22Rv1 (cell line): ENCODE data around the gene LZTS2.
A peak's percentile ranks its signal among the peaks of the same experiment; 100 is the strongest.
"Not testable (repeated sequence)": the region's sequence is repeated elsewhere in the genome, so short reads cannot be mapped to it uniquely, and the experiment has no call there.

Experiments used
- H3K27ac ChIP-seq: fragments of 450-650 bp; 2 replicates; pipeline ENCODE4 v1.5.1; 2017
- ZFX ChIP-seq: fragments of 450-650 bp; IDR thresholded peaks from 2 replicates; pipeline ENCODE4 v1.6.1; 2017; ENCODE audit warnings: antibody characterized with exemption, borderline replicate concordance
- TF ChIP-seq, protein P1 (sequence below): fragments of 450-650 bp; IDR thresholded peaks from 2 replicates; pipeline ENCODE4 v1.5.1; 2017; ENCODE audit warnings: mild to moderate bottlenecking

The LZTS2 gene

DNA sequence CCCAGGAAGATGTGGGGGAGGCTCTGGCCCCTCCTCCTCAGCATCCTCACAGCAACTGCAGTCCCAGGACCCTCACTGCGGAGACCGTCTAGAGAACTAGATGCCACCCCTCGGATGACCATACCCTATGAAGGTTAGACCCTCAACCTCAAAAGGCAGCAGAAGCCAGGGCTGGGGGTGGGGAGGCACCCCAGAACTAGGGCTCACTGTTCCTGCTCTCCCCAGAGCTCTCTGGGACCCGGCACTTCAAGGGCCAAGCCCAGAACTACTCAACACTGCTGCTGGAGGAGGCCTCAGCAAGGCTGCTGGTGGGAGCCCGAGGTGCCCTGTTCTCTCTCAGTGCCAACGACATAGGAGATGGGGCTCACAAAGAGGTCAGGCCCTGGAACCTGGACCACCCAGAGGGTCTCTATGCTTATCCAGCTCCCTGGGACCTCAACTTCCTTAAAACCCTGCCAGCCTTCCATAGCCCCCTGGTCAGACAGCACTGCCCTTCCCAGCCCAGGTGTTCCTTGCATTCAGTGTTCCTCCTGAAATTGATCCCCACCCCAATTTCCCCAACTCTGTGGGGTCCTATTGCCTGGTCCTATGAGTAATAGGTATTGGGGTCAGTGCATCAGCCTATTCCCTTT, 26.6 kb upstream of the LZTS2 start:
- TF ChIP-seq, protein P1, sequence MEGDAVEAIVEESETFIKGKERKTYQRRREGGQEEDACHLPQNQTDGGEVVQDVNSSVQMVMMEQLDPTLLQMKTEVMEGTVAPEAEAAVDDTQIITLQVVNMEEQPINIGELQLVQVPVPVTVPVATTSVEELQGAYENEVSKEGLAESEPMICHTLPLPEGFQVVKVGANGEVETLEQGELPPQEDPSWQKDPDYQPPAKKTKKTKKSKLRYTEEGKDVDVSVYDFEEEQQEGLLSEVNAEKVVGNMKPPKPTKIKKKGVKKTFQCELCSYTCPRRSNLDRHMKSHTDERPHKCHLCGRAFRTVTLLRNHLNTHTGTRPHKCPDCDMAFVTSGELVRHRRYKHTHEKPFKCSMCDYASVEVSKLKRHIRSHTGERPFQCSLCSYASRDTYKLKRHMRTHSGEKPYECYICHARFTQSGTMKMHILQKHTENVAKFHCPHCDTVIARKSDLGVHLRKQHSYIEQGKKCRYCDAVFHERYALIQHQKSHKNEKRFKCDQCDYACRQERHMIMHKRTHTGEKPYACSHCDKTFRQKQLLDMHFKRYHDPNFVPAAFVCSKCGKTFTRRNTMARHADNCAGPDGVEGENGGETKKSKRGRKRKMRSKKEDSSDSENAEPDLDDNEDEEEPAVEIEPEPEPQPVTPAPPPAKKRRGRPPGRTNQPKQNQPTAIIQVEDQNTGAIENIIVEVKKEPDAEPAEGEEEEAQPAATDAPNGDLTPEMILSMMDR = no peak
- no peak for TF ChIP-seq ZFX
- H3K27ac ChIP-seq = peak overlapping the region; percentile 77; the same call in 1 of the 2 replicates

GRCh38 chr10:100975397-100975796, 24.2 kb upstream of the LZTS2 start:
- H3K27ac ChIP-seq = not testable (repeated sequence)

- H3K27ac ChIP-seq = no peak overlapping the region
- TF ChIP-seq, protein P1 = no peak
- TF ChIP-seq ZFX = no peak
These were observed 22.7 kb upstream of the LZTS2 start for GRCh38 chr10:100976906-100977305.

DNA sequence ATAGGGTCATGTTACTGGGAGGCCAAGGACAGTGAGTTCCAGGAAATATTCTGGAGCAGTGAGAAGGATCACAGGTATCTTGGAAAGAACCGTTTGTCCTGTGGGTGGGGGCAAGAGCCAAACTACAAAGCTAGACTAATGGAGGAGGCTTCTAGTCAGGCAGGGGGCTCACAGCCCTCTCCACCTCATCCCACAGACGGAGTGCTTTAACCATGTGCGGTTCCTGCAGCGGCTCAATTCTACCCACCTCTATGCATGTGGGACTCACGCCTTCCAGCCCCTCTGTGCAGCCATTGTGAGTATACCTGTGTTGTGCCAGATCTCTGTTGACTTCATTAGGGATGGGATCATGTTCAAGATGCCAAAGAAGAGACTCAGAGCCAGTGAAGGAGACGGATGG, 22.2 kb upstream of the LZTS2 start:
- TF ChIP-seq, protein P1 = no peak
- no peak for TF ChIP-seq ZFX
- no peak overlapping the region for H3K27ac ChIP-seq

- TF ChIP-seq, protein P1 = no peak
- TF ChIP-seq ZFX = no peak
- no peak overlapping the region for H3K27ac ChIP-seq
These were observed 21.3 kb upstream of the LZTS2 start for GRCh38 chr10:100978121-100978900.

- no peak overlapping the region for H3K27ac ChIP-seq
- no peak for TF ChIP-seq ZFX
- TF ChIP-seq, protein P1 = no peak
These were observed 20.8 kb upstream of the LZTS2 start for GRCh38 chr10:100978901-100979195.

GRCh38 chr10:100979791-100980272, 19.8 kb upstream of the LZTS2 start:
- TF ChIP-seq, protein P1 = no peak

More at GRCh38 chr10:100979791-100980272, 19.8 kb upstream of the LZTS2 start:
- no peak overlapping the region for H3K27ac ChIP-seq
